ENCODE results near the gene PCLO. TPM values are rescaled to one million over a fixed set of nuclear protein-coding genes. Genes with fewer than 3 reads are reported as not detected.

PCLO gene
- total RNA-seq, 1 experiment from 2014 or later = 3.1 TPM

GRCh38 chr7:82803411-82803810 lies 359.3 kb downstream of the PCLO start:
- no peak overlapping the region for H3K27ac Mint-ChIP-seq
- no peak overlapping the region for H3K4me3 Mint-ChIP-seq
- H3K9me3 Mint-ChIP-seq = no peaks in the 10 kb centered on the region
- H3K14ac ChIP-seq (ENCODE audit: insufficient read depth, low read length) = no peak overlapping the region
- no peak overlapping the region for H3K56ac ChIP-seq (ENCODE audit: insufficient read length, low read depth, low read length)
- H3K27me3 Mint-ChIP-seq (ENCODE audit: low read depth) = no peaks in the 10 kb centered on the region
- no peak overlapping the region for H2BK120ac ChIP-seq (ENCODE audit: low read depth, low read length, poor library complexity, severe bottlenecking)
- H4K5ac ChIP-seq (ENCODE audit: insufficient read length, low read depth, low read length) = no peak overlapping the region
- H2BK5ac ChIP-seq (ENCODE audit: insufficient read length, low read length) = no peak overlapping the region
- no peaks in the 10 kb centered on the region for H3K9me3 ChIP-seq (ENCODE audit: control insufficient read depth, low read depth, low read length)
- no peaks in the 10 kb centered on the region for H3K79me2 ChIP-seq (ENCODE audit: insufficient read depth, low read length)
- H3K18ac ChIP-seq (ENCODE audit: insufficient read length, low read depth, low read length) = no peak overlapping the region
- no peak overlapping the region for H2BK12ac ChIP-seq (ENCODE audit: insufficient read length, low read depth, low read length)
- no peak overlapping the region for H3K9ac ChIP-seq (ENCODE audit: extremely low read depth, insufficient read length, low read length)
- H3K4ac ChIP-seq (ENCODE audit: low read depth, low read length) = no peak overlapping the region
- no peak overlapping the region for H3K23ac ChIP-seq (ENCODE audit: insufficient read length, low read depth, low read length)
- no peak overlapping the region for H3T11ph ChIP-seq (ENCODE audit: low read length)
- no peaks in the 10 kb centered on the region for H3K79me1 ChIP-seq (ENCODE audit: insufficient read depth, low read depth, low read length, poor library complexity, severe bottlenecking)
- H3K4me1 ChIP-seq (ENCODE audit: insufficient read depth, low read length) = peaks cover 2% of the 10 kb centered on the region; the same call in 1 of the 2 replicates
- peaks cover 8 to 19% of the 10 kb centered on the region in 2 experiments for H3K4me1 Mint-ChIP-seq
- no peak overlapping the region for H2AK5ac ChIP-seq (ENCODE audit: insufficient read length, low read length)
- no peak for DNase-seq
- H3K4me2 ChIP-seq (ENCODE audit: insufficient read depth, insufficient read length, low read length) = no peak overlapping the region
- no peaks in the 10 kb centered on the region for H3K23me2 ChIP-seq (ENCODE audit: insufficient read length, low read depth, low read length, poor library complexity, severe bottlenecking)
- no peak for TF ChIP-seq CTCF (conservative IDR thresholded peaks at IDR 0.05)
- no peaks in the 10 kb centered on the region for H4K20me1 ChIP-seq (ENCODE audit: control insufficient read depth, insufficient read depth, insufficient read length)
- no peak overlapping the region for H2BK15ac ChIP-seq (ENCODE audit: low read depth, low read length)
- no peak overlapping the region for H4K8ac ChIP-seq (replicated peaks; ENCODE audit: insufficient read length, low read depth, low read length)
- WGBS (ENCODE audit: extremely low coverage, insufficient read length, low lambda C conversion rate) = no CpG with 5 or more reads among the region's 2 CpGs
- H4K91ac ChIP-seq (ENCODE audit: insufficient read length, low read depth, low read length) = no peak overlapping the region
- no peaks in the 10 kb centered on the region for H3K27me3 ChIP-seq (ENCODE audit: insufficient read depth, low read length)
- H2BK20ac ChIP-seq (ENCODE audit: low read depth, low read length, poor library complexity, severe bottlenecking) = no peak overlapping the region
- H3K27ac ChIP-seq (ENCODE audit: insufficient read length, low read depth, low read length) = no peak overlapping the region
- H3K36me3 Mint-ChIP-seq (ENCODE audit: insufficient read depth in 1 of 3, low read depth in 3 of 3) = no peaks in the 10 kb centered on the region
- H2AFZ ChIP-seq (ENCODE audit: low read length) = no peak overlapping the region
